HG03064 (cell line): ENCODE results near the gene CRNKL1.
"Not testable (repeated sequence)": the region's sequence is repeated elsewhere in the genome, so short reads cannot be mapped to it uniquely, and the experiment has no call there.

ENCODE experiments used
- ATAC-seq: cut with Tn5 transposase; IDR thresholded peaks from one replicate; pipeline ENCODE4 v1.9.1; 2021; ENCODE audit warnings: low read depth; ENCODE audit not compliant: unreplicated experiment

The CRNKL1 gene

DNA sequence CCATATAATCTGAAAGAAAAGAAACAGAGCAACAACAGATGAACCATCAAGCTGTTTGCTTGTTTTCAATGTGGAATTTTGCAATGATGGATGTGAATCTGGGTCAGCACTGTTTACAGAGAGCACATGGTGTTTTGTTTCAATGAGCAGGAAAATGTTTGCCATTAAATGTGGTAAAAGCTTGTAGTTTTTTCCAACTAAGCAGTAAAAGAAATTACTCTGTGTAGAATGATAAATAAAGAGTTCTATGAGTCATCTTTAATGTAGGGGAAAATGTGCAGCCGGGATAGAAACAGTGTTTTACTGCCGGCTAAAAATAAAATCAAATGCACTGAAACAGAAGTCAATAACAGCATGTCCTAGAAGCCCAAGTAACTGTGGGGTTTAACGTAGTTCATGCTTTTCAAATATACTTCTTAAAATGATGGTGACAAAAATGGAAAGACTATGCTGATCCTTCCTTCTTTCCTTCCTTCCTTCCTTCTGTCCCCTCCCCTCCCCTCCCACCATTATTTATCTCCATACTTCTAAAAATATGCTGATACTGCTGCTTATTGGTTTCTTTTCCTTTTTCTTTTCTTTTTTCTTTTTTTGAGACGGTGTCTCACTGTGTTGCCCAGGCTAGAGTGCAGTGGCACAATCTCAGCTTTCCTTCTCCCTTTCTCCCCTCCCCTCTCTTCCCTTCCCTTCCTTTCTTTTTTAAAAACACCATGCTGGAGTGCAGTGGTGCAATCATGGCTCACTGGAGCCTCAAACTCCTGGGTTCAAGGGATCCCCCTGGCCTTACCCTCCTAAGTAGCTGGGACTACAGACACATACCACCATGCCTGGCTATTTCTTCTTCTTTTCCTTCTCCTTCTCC lies 41.4 kb downstream of the CRNKL1 start:
- no peak for ATAC-seq

DNA sequence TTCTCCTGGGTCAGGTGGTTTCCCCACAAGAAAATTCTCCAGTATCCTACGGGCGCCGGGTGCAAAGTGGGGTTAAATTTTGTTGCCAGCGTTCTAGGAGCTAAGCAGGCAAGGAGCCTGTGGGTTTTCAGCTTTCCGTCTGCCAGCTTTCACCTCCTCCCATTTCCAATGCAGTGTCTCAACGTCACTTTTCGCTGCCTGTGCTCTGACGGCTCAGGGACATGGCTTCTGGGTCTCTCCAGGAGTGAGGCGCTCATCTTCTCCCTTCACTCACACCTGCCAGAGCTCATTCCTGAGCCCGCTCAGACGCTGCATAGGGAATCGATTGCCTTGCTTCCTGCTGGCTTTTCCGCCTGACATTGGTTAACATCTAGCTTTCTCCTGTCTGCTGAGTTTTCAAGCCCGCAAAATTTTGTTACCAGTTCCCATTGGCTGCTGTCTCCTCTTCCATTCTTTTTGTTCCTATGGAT lies 42.4 kb downstream of the CRNKL1 start:
- ATAC-seq: no peak

DNA sequence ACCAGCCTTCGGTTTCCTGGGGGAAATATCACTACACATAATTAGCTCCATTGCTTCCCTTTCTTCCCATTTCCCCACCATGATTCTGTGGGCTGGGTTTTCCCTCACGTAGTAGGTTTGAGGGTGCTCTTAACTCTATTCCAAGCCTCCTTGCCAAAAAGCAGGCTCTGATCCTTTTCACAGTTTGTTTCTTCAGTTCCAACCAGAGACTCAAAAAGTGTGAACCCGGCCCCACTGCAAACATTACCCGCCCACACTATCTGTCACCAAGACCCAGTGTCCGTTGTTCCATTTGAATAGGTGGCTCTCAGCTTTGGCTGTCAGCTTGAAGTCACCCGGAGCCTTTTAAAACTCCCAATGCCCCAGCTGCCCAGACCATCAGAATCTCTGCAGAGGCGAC lies 46.9 kb downstream of the CRNKL1 start:
- ATAC-seq: no peak

DNA sequence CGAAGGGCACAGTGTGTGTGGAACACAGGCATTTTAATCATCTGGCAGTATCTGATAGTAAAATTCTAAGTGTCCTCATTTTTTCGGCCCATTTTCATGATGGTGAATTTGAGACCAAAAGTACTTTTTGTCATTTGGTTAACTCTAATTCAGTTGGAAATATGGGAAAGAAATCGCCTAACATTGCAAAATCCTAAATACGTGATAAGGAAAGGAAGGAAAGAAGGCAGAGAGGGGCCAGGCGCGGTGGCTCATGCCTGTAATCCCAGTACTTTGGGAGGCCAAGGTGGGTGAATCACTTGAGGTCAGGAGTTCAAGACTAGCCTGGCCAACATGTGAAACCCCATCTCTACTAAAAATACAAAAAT lies 48.3 kb downstream of the CRNKL1 start:
- not testable (repeated sequence) for ATAC-seq

DNA sequence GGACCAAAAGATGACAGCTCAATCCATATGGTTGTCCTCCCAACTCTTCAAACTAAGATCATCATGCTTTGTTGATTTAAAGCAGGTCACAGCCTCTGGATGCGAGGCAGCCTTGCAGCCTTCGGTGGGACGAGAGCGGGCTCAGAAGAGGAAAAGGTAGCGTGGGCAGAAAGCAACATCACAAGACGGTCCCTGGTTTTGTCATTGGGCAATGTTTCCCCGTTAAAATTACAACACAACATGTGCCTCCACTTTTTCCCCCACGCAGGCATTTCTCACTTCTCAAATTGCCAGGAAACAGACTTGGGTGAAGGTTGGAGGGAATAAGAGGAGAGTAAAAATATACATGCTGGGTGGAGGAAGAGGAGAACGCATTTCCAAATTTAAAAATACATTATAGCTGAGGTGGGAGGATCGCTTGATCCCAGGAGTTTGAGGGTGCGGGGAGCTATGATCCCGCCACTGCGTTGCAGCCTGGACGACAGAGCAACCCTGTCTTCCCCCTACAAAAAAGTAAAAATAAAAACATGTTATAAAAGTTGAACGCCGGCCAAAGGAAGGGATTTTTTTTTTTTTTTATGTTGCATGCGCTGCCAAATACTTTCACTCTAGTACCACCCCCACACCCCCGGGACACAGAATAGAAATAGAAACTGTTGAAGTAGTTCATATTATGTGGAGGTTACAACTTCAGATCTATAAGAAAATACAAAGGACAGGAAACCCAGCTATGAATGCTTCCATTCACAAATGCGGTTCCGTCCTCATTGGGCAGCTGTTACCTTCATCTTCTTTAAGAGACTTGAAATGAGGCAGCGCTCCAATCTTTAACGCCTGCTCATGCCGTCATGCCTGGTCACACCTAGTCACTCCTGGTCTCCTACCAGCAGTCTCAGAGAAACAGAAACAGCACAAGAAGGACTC lies 49.0 kb downstream of the CRNKL1 start:
- no peak for ATAC-seq

DNA sequence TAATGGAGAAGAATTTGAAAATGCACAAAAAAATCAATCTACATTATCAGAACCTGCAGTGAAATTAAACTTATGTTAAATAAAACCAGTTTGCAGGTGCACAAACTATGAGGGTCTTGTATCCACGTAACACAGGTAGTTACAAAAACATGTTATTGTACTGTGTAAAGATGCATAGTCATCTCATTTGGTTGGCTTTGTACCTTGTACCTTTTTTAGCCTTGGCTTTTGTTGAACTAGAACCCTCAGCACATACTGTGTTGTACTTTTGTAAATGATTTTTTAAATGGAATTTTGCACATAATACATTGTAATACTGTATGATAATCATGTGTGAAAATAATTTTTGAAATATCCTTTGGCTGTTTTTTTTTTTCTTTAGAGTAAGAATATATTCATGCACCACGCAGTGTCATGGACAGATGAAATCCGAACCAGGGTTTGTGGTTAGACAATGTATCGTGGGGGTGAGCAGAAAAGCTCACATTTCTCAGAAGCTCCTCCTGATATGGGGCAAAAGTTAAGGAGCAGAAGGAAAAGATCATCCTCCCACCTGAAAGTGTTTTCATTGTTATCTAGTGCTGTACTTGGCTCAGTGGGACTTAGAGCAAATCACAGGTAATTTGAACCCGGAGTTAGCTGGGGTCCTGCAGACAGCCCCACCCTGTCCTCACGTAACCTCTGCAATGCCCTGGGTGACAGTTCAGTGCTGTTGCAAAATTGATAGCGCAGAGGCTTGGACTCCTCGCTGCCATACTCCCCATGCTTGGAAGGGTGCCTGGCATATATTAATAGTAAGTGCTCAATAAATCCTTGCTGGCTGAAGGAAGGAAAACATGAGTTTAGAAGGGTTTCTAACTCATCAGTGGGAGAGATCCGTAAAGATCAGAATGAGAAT lies 49.9 kb downstream of the CRNKL1 start:
- no peak for ATAC-seq

DNA sequence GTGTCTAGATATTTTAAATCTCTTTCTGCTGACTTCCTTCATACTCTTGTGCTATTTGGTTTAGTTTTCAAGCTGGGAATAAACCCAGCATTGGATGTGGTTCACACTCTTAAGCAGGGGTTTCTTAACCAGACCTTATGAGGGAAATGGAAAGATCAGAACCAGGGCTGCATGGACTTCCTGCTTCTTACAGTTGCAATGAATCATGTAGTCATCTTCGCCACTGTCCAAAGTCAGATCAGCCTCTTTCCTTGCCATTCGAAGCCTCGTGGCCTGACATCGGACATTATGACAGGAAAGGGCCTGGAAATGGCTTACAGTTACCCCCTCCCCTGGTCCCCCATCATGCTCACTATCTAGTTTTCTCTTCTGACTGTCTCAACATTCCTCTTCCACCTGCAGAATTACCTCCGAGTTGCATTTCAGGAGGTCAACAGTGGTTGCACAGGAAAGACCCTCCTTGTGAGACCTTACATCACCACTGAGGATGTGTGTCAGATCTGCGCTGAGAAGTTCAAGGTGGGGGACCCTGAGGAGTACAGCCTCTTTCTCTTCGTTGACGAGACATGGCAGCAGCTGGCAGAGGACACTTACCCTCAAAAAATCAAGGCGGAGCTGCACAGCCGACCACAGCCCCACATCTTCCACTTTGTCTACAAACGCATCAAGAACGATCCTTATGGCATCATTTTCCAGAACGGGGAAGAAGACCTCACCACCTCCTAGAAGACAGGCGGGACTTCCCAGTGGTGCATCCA lies 51.9 kb downstream of the CRNKL1 start:
- ATAC-seq: no peak

DNA sequence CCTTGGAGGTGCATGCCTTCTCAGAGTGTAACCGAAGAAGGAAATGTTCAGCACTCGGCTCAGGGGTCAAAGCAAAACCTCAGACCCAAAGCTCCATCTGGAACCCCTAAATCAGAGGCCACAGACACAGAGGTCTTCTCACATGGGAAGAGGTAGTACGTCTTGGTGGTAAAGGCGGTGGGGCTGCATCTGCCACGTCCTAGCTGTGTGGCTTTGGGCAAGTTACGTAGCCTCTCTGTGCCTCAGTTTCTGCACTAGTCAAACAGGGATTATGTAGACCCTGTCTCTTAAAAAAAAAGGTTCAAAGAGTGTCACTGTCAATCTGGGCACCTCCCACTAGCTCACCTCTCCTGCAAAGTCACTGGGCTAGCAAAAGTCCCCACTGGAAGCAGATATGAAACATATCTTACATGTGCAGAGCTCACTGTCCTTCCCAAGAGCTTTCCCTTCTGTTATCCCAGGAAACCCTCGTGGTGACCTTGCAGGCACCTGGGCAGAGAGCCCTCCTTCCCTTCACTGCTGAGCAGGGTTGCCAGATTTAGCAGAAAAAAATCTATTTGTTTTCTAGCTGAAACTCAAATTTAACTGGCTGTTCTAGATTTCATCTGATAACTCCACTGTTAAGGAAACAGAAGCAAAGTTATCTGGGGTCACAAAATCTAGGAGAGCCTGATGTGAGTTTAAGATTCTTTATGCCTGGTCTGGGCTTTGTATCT lies 53.1 kb downstream of the CRNKL1 start:
- no peak for ATAC-seq

DNA sequence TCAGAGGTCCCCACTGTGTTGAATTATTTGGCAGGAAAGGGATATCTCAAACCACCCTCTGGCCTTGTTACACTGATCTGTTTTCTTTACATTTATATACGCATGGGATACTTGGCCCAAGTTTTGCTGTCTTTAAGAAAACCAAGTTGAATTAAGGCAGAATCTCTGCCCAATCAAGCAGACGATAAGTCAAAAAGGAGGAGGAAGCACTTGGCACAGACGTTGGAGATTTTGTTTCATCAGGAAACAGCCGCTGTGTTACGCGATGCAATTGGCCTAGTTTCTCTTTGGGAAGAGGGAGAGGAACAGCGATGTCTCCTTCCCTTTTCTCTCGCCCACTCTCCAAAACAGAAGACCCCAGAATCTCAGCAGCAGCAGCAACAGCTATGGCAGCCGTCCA lies 55.3 kb downstream of the CRNKL1 start:
- ATAC-seq: no peak

DNA sequence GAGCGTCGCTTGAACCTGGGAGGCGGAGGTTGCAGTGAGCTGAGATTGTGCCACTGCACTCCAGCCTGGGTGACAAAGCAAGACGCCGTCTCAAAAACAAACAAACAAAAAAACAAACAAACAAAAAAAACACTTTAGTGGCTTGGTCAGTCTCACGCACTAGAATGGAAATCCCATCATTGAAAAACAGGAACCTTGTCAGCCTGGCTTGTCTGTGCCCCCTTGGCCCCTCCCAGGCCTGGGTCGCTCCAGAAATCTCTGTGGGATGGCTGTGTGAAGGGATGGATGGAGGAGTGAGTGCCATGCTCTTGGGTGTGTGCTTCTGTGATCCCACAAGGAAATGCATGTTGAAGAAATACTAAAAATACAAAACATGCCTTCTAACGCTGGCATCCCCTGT lies 56.0 kb downstream of the CRNKL1 start:
- ATAC-seq: no peak

DNA sequence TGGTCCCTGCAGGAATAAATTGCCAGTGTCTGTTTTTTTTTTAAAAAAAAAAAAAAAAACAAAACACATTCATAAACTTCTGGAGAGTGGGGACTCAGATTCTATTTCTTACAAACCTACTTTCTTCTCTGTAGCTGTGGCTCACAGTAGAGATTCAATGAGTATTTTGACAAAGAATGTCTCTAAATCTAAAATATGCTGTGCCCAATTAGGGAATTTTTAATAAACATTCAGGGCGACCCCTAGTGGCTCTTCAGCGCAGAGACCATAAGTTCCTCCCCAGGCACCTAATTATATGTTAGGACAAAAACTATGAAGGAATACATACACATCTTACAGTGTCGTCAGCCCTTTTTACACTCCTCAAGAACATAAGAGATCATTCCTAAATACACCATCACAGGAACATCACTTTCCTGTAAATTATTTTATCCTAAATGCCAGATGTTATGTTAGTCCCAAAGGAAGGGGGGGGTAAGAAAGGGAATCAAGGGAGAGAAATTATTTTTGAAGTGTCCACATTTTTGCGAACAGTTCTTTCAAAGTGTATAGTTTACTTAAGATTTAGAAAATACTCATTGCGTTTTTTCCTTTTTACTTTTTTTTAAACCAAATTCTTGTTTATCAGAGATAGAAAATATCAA lies 56.9 kb downstream of the CRNKL1 start:
- no peak for ATAC-seq

DNA sequence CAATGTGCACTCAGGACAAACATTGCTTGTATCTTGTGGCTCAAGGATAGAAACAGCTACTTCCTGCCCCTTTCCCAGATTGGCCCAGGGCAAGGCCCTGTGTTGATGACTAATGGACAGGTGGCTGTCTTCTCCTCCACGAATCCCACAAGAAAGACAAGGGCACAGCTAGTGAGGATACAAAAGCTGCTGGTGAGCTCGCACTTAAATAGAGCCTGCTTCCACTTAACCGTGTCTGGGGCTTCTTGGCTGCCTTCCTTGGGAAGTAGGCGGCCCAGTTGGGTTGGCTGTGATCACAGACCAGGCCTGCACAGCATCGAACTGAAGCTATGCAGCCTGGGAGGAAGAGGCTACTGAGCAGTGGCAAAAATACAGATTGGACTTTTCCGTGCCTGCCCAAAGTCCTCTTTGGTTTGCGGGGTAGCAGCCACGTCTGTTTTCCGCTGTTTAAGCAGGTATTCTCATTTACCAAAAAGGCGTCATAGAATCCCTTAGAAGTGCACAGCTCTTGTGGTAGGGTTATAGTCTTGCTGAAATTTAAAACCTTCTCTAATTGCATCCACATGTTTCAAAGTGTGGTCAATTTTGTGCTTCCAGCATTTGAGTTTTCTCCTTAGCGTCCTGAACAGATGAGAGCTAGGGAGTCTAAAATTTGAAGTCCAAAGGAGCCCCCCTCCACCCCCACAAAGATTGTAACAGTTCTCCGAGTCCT lies 58.2 kb downstream of the CRNKL1 start:
- ATAC-seq: no peak

DNA sequence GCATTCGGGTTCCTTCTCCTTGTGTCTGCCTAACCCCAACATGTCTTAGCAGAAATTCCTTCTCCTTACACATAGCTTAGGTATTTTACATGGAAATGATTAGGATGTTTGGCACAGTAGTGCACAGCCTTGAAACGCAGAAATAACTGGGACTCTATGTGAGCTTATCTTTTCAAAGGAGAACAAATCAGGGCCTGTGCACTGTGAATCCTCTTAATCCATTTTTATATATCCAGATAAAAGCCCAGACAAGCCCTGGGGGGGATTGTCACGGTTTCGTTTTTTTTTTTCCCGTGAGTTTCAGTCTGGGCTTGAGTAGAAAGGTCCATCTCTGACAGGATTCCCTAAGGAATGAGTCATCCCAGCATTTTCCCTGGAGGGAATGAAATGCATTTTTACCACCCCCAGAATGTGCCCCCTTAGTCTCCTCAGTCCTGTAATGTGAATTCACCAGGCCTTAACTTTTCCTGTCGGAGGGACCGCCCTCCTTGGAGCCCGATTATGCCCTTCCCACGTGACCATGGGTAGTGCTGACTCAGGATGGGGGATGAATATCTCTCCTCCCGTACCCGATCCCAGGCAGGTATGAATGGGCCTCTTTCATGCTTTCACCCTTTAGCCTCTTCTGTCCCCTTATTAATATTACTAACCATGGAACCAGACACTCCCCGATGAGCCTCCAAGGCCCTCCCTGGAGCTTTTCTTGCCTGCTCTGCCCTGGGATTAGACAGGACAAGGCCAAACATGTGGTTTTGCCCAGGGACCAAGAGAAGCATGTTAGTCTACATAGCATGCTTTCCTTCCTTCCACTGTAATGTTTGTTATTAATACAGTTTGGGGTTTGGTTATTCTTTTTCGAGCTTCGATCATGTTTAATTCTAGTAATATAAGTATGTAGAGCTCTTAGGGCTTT lies 59.0 kb downstream of the CRNKL1 start:
- ATAC-seq: no peak

DNA sequence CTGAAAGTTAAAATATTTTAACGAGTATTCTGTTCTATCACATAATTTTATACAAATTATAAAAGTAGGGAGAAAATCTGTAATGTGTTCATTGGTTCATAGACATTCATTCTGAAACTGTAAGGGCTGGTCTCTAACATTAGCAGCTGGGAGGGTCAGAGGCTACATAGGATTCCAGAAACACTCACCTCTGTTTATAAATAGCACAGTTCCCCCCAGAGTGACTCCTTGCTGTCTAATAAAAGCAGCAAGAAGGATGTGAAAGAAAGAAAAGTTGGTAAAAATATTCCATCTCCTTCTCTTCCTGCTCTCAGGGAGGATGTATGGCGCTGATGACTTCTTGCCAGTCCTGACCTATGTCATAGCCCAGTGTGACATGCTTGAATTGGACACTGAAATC lies 60.4 kb downstream of the CRNKL1 start:
- no peak for ATAC-seq

DNA sequence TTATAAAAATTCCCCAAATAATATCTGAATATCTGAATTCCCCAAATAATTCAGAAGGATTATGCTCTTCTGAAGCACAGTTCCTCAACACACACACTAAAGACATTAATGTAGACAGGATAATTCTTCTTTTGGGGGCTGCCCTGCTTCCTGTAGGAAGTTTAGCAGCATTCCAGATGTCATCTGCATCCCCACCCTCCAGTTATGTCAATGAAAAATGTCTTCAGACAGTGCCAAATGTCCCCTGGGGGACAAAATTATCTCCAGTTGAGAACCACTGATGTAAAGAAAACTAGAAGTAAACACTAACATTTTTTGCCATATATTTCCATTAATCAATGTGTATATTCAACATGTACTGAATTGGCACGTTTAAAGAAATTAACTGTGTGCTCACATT lies 61.0 kb downstream of the CRNKL1 start:
- ATAC-seq: no peak

DNA sequence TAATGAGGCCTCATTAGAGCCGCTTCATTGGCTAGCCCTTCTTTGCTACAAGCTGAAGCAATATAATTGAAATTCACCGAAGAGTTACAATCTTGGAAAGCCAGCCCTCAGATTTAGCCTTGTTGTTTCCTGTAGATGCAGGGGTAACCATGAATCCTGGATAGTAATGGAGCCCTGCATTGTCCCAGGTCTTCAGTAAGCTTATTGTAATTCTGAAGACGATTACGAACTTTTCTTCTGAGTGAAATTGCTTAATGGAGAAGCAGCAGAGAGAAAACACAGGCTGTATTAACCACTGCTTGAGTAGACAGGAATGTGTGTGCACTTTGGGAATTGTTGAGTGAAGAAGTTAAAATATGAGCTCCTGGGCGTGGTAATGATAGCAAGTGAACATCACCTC lies 61.4 kb downstream of the CRNKL1 start:
- ATAC-seq: no peak

DNA sequence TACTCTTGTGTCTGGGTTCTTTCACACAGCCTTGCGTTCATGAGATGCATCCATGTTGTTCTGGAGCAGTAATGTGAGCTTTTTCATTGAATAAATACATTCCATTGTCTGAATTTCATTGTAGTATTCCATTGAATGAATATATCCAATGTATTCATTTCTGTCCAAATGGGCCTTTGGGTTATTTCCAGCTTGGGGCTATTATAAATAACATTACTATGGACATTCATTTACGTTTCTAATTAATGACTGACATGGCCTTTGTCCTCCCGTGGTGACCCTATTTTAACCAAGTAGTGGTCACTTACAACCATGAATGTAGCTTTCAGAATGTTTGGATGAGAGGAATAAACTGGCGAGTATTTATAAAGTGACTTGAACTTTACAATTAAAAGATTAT lies 65.2 kb downstream of the CRNKL1 start:
- ATAC-seq: no peak
